ENCODE measurements around the gene KIAA0319L.

KIAA0319L gene

GRCh38 chr1:35574125-35574654 lies 17.0 kb upstream of the KIAA0319L start:
- DNase-seq = no peak
- no peak for TF ChIP-seq POLR2A (IDR thresholded peaks at IDR 0.05; ENCODE audit: low read length)
- TF ChIP-seq GATA1 (IDR thresholded peaks at IDR 0.05; ENCODE audit: low read depth, low read length) = no peak

- TF ChIP-seq POLR2A (IDR thresholded peaks at IDR 0.05; ENCODE audit: low read length) (no peak), GATA1 (IDR thresholded peaks at IDR 0.05; ENCODE audit: low read depth, low read length) (no peak)
- DNase-seq = peak in 1 of 2 experiments; percentile 28
Observed at GRCh38 chr1:35573198-35574124, 16.3 kb upstream of the KIAA0319L start, which contains the start of gene TFAP2E. Gene TFAP2E (plus strand): TSS chr1:35573314. CDS start chr1:35573578, 264 bp downstream.

- DNase-seq = no peak
- no peak for TF ChIP-seq GATA1 (IDR thresholded peaks at IDR 0.05; ENCODE audit: low read depth, low read length)
- TF ChIP-seq POLR2A (IDR thresholded peaks at IDR 0.05; ENCODE audit: low read length) = no peak
Observed at GRCh38 chr1:35572296-35572695, 15.1 kb upstream of the KIAA0319L start.

GRCh38 chr1:35571263-35571662 lies 14.1 kb upstream of the KIAA0319L start:
- no peak for DNase-seq
- TF ChIP-seq GATA1 (IDR thresholded peaks at IDR 0.05; ENCODE audit: low read depth, low read length) (no peak), POLR2A (IDR thresholded peaks at IDR 0.05; ENCODE audit: low read length) (no peak)

- TF ChIP-seq POLR2A (IDR thresholded peaks at IDR 0.05; ENCODE audit: low read length) (no peak), GATA1 (IDR thresholded peaks at IDR 0.05; ENCODE audit: low read depth, low read length) (no peak)
- DNase-seq = no peak
Observed at GRCh38 chr1:35570589-35571137, 13.5 kb upstream of the KIAA0319L start.

- TF ChIP-seq POLR2A (IDR thresholded peaks at IDR 0.05; ENCODE audit: low read length) (no peak), GATA1 (IDR thresholded peaks at IDR 0.05; ENCODE audit: low read depth, low read length) (no peak)
- DNase-seq = no peak
Observed at GRCh38 chr1:35569936-35570335, 12.7 kb upstream of the KIAA0319L start.

- no peak for TF ChIP-seq GATA1 (IDR thresholded peaks at IDR 0.05; ENCODE audit: low read depth, low read length)
- TF ChIP-seq POLR2A (IDR thresholded peaks at IDR 0.05; ENCODE audit: low read length) = no peak
- peak; percentile 65 to 81 for DNase-seq
Observed at GRCh38 chr1:35568975-35569395, 11.8 kb upstream of the KIAA0319L start.

- no peak for DNase-seq
- TF ChIP-seq POLR2A (IDR thresholded peaks at IDR 0.05; ENCODE audit: low read length) (no peak), GATA1 (IDR thresholded peaks at IDR 0.05; ENCODE audit: low read depth, low read length) (no peak)
Observed at GRCh38 chr1:35567947-35568558, 10.8 kb upstream of the KIAA0319L start.

- TF ChIP-seq POLR2A (IDR thresholded peaks at IDR 0.05; ENCODE audit: low read length) (no peak), GATA1 (IDR thresholded peaks at IDR 0.05; ENCODE audit: low read depth, low read length) (no peak)
- DNase-seq = no peak
Observed at GRCh38 chr1:35565742-35566133, 8.5 kb upstream of the KIAA0319L start.

GRCh38 chr1:35564884-35565741 lies 7.9 kb upstream of the KIAA0319L start:
- no peak for DNase-seq
- TF ChIP-seq POLR2A (IDR thresholded peaks at IDR 0.05; ENCODE audit: low read length) (no peak), GATA1 (IDR thresholded peaks at IDR 0.05; ENCODE audit: low read depth, low read length) (no peak)

GRCh38 chr1:35564037-35564883 lies 7.1 kb upstream of the KIAA0319L start:
- TF ChIP-seq POLR2A (IDR thresholded peaks at IDR 0.05; ENCODE audit: low read length) = no peak
- no peak for TF ChIP-seq GATA1 (IDR thresholded peaks at IDR 0.05; ENCODE audit: low read depth, low read length)
- peak; percentile 80 to 91 for DNase-seq

- no peak for DNase-seq
- TF ChIP-seq GATA1 (IDR thresholded peaks at IDR 0.05; ENCODE audit: low read depth, low read length) = no peak
Observed at GRCh38 chr1:35563166-35563565, 6.0 kb upstream of the KIAA0319L start.

All from erythroblast (primary cell).